ENCODE results near the gene CHRNA4.

The CHRNA4 gene

GRCh38 chr20:63349516-63349895 is 11.6 kb downstream of the CHRNA4 start:
- Histone ChIP-seq H3K36me3 (ENCODE audit: insufficient read depth, low read depth, low read length) (no peaks in the 10 kb centered on the region), H3K27me3 (ENCODE audit: insufficient read depth, low read length) (no peaks in the 10 kb centered on the region), H3K4me3 (ENCODE audit: low read length) (no peak overlapping the region), H3K27ac (ENCODE audit: low read length) (no peak overlapping the region), H3K4me1 (ENCODE audit: insufficient read depth, low read length) (no peaks in the 10 kb centered on the region; the same call in 1 of the 2 replicates), H3K9ac (ENCODE audit: low read depth, low read length) (no peak overlapping the region), H3K9me3 (ENCODE audit: insufficient read depth, low read depth, low read length) (no peaks in the 10 kb centered on the region)

DNA sequence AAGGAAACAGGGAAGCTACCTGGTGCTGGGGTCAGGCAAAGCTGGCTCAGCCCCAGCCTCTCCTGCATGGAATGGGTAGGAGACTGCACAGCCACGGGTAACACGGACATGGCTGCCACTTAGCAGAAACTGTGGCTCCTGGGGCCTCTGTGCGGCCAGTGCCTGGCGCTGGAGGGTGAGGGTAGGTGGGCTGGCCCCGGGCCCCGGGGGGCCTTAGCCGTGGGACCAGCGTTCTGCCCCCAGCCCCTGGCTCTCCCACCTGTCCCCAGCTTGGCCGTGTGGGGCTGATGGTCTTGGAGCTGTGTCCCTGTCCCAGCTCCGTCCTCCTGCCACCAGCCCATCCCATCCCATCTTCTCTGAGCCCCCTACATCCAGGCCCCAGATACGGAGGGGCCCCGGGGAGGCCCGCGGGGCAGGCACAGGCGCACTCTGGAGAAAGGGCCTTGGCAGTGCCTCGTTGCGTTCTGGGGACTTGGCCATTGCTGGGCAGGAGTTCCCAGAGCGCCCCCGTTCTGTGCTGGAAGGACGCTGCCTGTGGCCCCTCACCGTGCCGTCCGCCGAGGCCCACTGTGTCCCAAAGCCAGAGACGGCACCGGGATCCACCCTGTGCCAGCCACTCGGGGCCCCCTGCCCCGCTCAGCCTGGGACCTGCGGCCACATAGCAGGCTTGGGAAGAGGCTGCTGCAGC is 12.2 kb downstream of the CHRNA4 start:
- no peak overlapping the region for H3K4me3 ChIP-seq (ENCODE audit: low read length)
- H3K4me1 ChIP-seq (ENCODE audit: insufficient read depth, low read length), result no peaks in the 10 kb centered on the region; the same call in 1 of the 2 replicates
- no peak overlapping the region for H3K27ac ChIP-seq (ENCODE audit: low read length)
- no peak overlapping the region for H3K9ac ChIP-seq (ENCODE audit: low read depth, low read length)
- no peaks in the 10 kb centered on the region for H3K9me3 ChIP-seq (ENCODE audit: insufficient read depth, low read depth, low read length)
- H3K36me3 ChIP-seq (ENCODE audit: insufficient read depth, low read depth, low read length), result no peaks in the 10 kb centered on the region
- no peaks in the 10 kb centered on the region for H3K27me3 ChIP-seq (ENCODE audit: insufficient read depth, low read length)

DNA sequence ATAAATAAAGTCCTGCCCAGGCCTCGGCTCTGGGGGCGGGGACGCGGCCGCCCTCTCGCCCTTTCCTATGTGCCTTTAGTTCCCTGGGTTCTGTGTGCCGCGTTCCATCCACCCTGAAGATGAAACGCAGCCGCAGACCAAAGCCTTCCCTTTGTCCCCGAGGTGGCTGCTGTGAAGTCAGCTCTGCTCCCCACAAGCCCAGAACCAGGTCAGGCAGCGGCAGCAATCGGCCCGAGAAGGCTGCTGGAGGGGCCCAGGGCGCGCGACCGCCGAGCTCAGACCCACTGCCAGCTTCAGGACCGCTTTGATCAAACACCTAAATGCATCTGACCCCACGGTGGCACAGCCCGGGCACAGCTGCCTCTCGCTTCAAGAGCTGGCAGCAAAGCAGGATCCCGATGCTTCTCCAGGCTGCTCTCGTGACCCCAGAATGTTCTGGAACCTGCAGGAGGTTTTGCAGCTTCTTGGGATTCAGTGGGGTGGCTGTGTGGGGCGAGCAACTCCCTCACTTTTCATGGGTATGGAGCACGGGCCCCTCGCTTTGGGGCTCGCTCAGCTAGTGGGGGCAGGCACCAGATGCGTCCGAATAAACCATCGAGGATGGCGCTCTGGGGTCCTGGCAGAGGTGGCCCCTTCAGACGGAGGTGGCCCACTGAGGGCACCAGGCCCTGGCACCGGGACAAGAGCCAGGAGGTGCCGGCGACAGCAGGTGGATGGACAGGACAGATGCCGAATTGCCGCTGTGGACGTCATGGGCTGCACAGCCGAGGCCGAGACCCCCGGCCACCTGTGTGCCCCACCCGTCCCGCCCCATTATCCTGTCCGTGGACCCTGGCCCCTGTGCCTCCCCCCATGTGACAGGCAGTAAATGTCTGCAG is 13.0 kb downstream of the CHRNA4 start:
- Histone ChIP-seq H3K36me3 (ENCODE audit: insufficient read depth, low read depth, low read length) (no peaks in the 10 kb centered on the region), H3K27me3 (ENCODE audit: insufficient read depth, low read length) (no peaks in the 10 kb centered on the region), H3K27ac (ENCODE audit: low read length) (no peak overlapping the region)

GRCh38 chr20:63347081-63347741 is 13.9 kb downstream of the CHRNA4 start:
- Histone ChIP-seq H3K4me1 (ENCODE audit: insufficient read depth, low read length) (no peaks in the 10 kb centered on the region; the same call in 1 of the 2 replicates), H3K36me3 (ENCODE audit: insufficient read depth, low read depth, low read length) (no peaks in the 10 kb centered on the region), H3K27ac (ENCODE audit: low read length) (no peak overlapping the region), H3K9ac (ENCODE audit: low read depth, low read length) (no peak overlapping the region), H3K27me3 (ENCODE audit: insufficient read depth, low read length) (no peaks in the 10 kb centered on the region), H3K9me3 (ENCODE audit: insufficient read depth, low read depth, low read length) (no peaks in the 10 kb centered on the region), H3K4me3 (ENCODE audit: low read length) (no peak overlapping the region)

More for the DNA sequence above, 13.0 kb downstream of the CHRNA4 start:
- H3K4me1 ChIP-seq (ENCODE audit: insufficient read depth, low read length), result no peaks in the 10 kb centered on the region; the same call in 1 of the 2 replicates
- no peak overlapping the region for H3K4me3 ChIP-seq (ENCODE audit: low read length)
- no peaks in the 10 kb centered on the region for H3K9me3 ChIP-seq (ENCODE audit: insufficient read depth, low read depth, low read length)
- H3K9ac ChIP-seq (ENCODE audit: low read depth, low read length), result no peak overlapping the region

GRCh38 chr20:63346131-63347080 is 14.7 kb downstream of the CHRNA4 start:
- no peak overlapping the region for H3K9ac ChIP-seq (ENCODE audit: low read depth, low read length)
- H3K4me1 ChIP-seq (ENCODE audit: insufficient read depth, low read length), result no peaks in the 10 kb centered on the region
- no peaks in the 10 kb centered on the region for H3K9me3 ChIP-seq (ENCODE audit: insufficient read depth, low read depth, low read length)
- H3K27me3 ChIP-seq (ENCODE audit: insufficient read depth, low read length), result no peaks in the 10 kb centered on the region
- H3K36me3 ChIP-seq (ENCODE audit: insufficient read depth, low read depth, low read length), result no peaks in the 10 kb centered on the region
- no peak overlapping the region for H3K27ac ChIP-seq (ENCODE audit: low read length)
- no peak overlapping the region for H3K4me3 ChIP-seq (ENCODE audit: low read length)

DNA sequence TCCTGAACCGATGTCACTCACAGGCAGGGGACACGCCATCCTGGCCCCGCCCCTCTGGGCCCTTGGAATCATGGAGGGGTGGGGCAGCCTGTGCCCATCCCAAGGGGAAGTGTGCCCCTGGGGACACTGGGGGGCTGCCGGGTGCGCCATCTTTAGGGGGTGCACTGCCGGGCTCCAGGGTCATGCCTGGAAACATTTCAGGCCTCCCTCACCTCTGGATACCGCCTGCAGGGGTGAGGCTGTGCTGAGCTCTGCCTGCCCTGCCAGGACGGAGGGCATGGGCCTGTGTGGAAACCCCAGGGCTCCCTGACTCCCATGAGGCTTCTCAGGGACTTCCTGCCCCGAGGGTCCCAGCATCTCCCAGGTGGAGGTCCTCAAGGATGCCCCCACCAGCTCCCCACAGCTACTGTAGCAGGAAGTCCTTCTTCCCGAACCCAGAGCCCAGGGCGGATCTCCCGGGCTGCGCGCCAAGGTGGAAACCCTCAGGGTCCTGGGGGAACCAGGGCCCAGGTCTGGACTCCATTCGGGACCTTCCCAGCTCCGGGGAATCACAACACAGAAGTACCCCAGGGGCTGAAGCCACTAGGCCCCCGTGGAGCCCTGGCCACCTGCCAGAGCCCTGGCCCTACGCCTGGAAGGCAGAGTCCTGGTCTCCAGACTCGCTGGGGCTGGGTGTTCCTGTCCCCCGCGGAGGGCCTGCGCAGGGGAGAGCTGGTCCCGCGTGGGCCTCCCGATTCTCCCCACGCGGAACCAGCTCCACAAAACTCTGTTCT is 15.6 kb downstream of the CHRNA4 start:
- Histone ChIP-seq H3K9me3 (ENCODE audit: insufficient read depth, low read depth, low read length) (no peaks in the 10 kb centered on the region), H3K27me3 (ENCODE audit: insufficient read depth, low read length) (no peaks in the 10 kb centered on the region), H3K27ac (ENCODE audit: low read length) (no peak overlapping the region), H3K4me1 (ENCODE audit: insufficient read depth, low read length) (no peaks in the 10 kb centered on the region), H3K9ac (ENCODE audit: low read depth, low read length) (no peak overlapping the region), H3K36me3 (ENCODE audit: insufficient read depth, low read depth, low read length) (no peaks in the 10 kb centered on the region), H3K4me3 (ENCODE audit: low read length) (no peak overlapping the region)

DNA sequence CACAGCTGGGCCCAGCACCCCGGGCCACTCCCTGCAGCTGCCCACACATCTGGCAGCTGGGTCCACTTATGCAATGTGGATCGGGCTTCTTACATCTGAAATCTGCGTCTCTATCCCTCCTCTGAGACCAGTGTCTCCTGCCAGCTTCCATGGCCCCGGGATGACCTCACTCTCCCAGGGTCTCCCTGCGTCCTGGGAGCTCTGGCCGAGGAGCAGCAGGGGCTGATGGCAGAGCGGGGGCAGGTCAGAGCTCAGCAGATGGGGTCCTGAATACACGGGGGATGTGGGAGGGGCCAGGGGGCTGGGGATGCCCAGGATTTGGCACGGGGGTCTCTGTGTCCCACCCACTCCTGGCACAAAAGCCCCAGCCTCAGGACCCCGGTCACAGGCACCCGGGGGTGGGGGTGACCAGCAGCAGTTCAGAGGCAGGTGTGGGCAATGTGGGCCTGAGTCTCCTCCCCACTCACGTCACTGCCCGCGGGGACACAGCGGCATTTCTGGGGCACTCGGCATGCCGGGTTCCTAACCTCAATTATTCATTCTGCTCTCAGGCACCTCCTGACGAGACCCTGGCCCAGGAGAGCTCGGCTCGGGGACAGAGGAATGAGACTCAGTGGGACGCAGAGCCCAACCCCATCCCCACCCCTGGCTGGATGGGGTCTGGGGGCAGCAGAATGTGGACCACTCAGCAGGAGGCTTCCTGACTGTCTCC is 16.4 kb downstream of the CHRNA4 start:
- no peak overlapping the region for H3K9ac ChIP-seq (ENCODE audit: low read depth, low read length)
- no peaks in the 10 kb centered on the region for H3K27me3 ChIP-seq (ENCODE audit: insufficient read depth, low read length)
- H3K9me3 ChIP-seq (ENCODE audit: insufficient read depth, low read depth, low read length), result no peaks in the 10 kb centered on the region
- H3K27ac ChIP-seq (ENCODE audit: low read length), result no peak overlapping the region
- no peaks in the 10 kb centered on the region for H3K4me1 ChIP-seq (ENCODE audit: insufficient read depth, low read length)
- H3K4me3 ChIP-seq (ENCODE audit: low read length), result no peak overlapping the region
- H3K36me3 ChIP-seq (ENCODE audit: insufficient read depth, low read depth, low read length), result no peaks in the 10 kb centered on the region

- no peaks in the 10 kb centered on the region for H3K36me3 ChIP-seq (ENCODE audit: insufficient read depth, low read depth, low read length)
- H3K27me3 ChIP-seq (ENCODE audit: insufficient read depth, low read length), result no peaks in the 10 kb centered on the region
- H3K4me3 ChIP-seq (ENCODE audit: low read length), result no peak overlapping the region
- no peak overlapping the region for H3K9ac ChIP-seq (ENCODE audit: low read depth, low read length)
- no peak overlapping the region for H3K27ac ChIP-seq (ENCODE audit: low read length)
- no peaks in the 10 kb centered on the region for H3K9me3 ChIP-seq (ENCODE audit: insufficient read depth, low read depth, low read length)
- no peaks in the 10 kb centered on the region for H3K4me1 ChIP-seq (ENCODE audit: insufficient read depth, low read length)
Observed at GRCh38 chr20:63343460-63344445, 17.4 kb downstream of the CHRNA4 start.

GRCh38 chr20:63342561-63343459 is 18.3 kb downstream of the CHRNA4 start:
- no peak overlapping the region for H3K9ac ChIP-seq (ENCODE audit: low read depth, low read length)
- peaks cover 8% of the 10 kb centered on the region for H3K27me3 ChIP-seq (ENCODE audit: insufficient read depth, low read length)
- no peaks in the 10 kb centered on the region for H3K9me3 ChIP-seq (ENCODE audit: insufficient read depth, low read depth, low read length)
- no peaks in the 10 kb centered on the region for H3K4me1 ChIP-seq (ENCODE audit: insufficient read depth, low read length)
- H3K36me3 ChIP-seq (ENCODE audit: insufficient read depth, low read depth, low read length), result no peaks in the 10 kb centered on the region
- no peak overlapping the region for H3K4me3 ChIP-seq (ENCODE audit: low read length)
- H3K27ac ChIP-seq (ENCODE audit: low read length), result no peak overlapping the region

Measured in iPS-20b (cell line).